Colonic mucosa (tissue), 4 donors: Measurements from ENCODE around the gene RABGGTB. TPM values are rescaled to one million over a fixed set of nuclear protein-coding genes. Genes with fewer than 3 reads are reported as not detected.
"Not testable (repeated sequence)": the region's sequence is repeated elsewhere in the genome, so short reads cannot be mapped to it uniquely, and the experiment has no call there.

Experiments used
- DNase-seq: peaks from one replicate; pipeline ENCODE4 v3.0.0-alpha.2; 2020
- H3K27ac ChIP-seq: fragments of 200-600 bp; one replicate; pipeline ENCODE4 v1.8.0; 2021
- H3K27me3 ChIP-seq: fragments of 200-600 bp; one replicate; pipeline ENCODE4 v1.8.0; 2021
- H3K36me3 ChIP-seq: fragments of 200-600 bp; one replicate; pipeline ENCODE4 v1.8.0; 2021
- H3K4me1 ChIP-seq: fragments of 200-600 bp; one replicate; pipeline ENCODE4 v1.8.0; 2021; ENCODE audit warnings: mild to moderate bottlenecking
- H3K4me3 ChIP-seq: fragments of 200-600 bp; one replicate; pipeline ENCODE4 v1.8.0; 2021
- H3K9ac ChIP-seq, 2 donors: one replicate each; pipeline ENCODE4 v1.7.0; 2013; ENCODE audit warnings: control low read depth in 2 of 2, low read depth in 2 of 2, low read length in 2 of 2
- H3K9me3 ChIP-seq: fragments of 200-600 bp; one replicate; pipeline ENCODE4 v1.8.0; 2021
- intact Hi-C: fragments of 100-400 bp; cut with DNase I; formaldehyde crosslinking; loops from one replicate; pipeline ENCODE4 v1.14.1; 2022
- total RNA-seq, 2 donors: library from RNA; stranded (reverse); fragmentation: NEBNext Ultra II Directional in 1 of 2; extraction: Animal tissue kit (Norgen Biotek cat#: 25700) in 1 of 2; gene quantifications; one replicate each; pipeline ENCODE4 v1.2.1, GENCODE V29; 2021
- TF ChIP-seq, protein P1 (sequence below): fragments of 200-600 bp; IDR thresholded peaks from one replicate; pipeline ENCODE4 v1.8.0; 2022; ENCODE audit warnings: antibody characterized with exemption, mild to moderate bottlenecking
- donor health status: healthy.
- donor health status: DM: no; HTN: no; CAD: no.
- donor health status: DM: no; HTN: no; CAD: no.

Gene RABGGTB
- total RNA-seq, 2 donors from 2014 or later, result 58.3 to 67.6 TPM

DNA sequence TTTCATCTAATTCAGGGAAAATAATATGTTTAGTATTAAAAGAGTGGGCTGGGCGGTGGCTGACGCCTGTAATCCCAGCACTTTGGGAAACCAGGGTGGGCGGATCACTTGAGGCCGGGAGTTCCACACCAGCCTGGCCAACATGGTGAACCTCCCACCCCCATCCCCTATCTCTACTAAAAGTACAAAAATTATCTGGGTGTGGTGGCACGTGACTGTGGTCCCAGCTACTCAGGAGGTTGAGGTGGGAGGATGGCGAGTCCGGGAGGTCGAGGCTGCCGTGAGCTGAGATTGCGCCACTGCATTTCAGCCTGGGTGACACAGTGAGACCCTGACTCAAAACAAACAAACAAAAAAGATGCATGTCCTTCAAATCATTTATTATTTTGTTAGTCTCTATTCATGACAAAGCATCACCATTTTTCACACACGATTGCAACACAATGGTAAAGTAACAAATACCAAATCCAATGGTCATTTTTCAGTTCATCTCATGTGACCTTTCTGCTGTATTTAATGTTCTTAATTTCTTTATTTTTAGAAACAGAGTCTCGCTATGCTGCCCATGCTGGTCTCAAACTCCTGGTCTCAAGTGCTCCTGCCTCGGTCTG, 11.7 kb downstream of the RABGGTB start:
- Histone ChIP-seq H3K27me3 (no peaks in the 10 kb centered on the region), H3K36me3 (peaks cover 10% of the 10 kb centered on the region), H3K4me3 (no peak overlapping the region), H3K9me3 (no peaks in the 10 kb centered on the region), H3K9ac (no peak overlapping the region), H3K4me1 (no peaks in the 10 kb centered on the region), H3K27ac (no peak overlapping the region)
- intact Hi-C loops, result no loop called here
- TF ChIP-seq, protein P1, sequence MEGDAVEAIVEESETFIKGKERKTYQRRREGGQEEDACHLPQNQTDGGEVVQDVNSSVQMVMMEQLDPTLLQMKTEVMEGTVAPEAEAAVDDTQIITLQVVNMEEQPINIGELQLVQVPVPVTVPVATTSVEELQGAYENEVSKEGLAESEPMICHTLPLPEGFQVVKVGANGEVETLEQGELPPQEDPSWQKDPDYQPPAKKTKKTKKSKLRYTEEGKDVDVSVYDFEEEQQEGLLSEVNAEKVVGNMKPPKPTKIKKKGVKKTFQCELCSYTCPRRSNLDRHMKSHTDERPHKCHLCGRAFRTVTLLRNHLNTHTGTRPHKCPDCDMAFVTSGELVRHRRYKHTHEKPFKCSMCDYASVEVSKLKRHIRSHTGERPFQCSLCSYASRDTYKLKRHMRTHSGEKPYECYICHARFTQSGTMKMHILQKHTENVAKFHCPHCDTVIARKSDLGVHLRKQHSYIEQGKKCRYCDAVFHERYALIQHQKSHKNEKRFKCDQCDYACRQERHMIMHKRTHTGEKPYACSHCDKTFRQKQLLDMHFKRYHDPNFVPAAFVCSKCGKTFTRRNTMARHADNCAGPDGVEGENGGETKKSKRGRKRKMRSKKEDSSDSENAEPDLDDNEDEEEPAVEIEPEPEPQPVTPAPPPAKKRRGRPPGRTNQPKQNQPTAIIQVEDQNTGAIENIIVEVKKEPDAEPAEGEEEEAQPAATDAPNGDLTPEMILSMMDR, result no peak
- no peak for DNase-seq

DNA sequence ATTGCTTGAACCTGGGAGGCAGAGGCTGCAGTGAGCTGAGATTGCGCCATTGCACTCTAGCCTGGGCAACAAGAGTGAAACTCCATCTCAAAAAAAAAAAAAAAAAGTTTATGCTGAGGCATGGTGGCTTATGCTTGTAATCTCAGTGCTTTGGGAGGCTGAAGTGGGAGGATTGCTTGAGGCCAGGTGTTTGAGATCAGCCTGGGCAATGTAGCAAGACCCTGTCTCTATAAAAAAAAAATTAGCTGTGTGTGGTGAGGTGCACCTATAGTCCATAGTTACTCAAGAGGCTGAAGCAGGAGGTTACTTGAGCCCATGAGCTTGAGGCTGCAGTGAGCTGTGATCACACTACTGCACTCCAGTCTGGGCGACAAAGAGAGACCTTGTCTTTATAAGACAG, 15.4 kb downstream of the RABGGTB start:
- H3K27ac ChIP-seq, H3K27me3 ChIP-seq, DNase-seq, H3K4me1 ChIP-seq, H3K4me3 ChIP-seq, H3K9ac ChIP-seq, intact Hi-C loops, H3K9me3 ChIP-seq, H3K36me3 ChIP-seq: not testable (repeated sequence)

DNA sequence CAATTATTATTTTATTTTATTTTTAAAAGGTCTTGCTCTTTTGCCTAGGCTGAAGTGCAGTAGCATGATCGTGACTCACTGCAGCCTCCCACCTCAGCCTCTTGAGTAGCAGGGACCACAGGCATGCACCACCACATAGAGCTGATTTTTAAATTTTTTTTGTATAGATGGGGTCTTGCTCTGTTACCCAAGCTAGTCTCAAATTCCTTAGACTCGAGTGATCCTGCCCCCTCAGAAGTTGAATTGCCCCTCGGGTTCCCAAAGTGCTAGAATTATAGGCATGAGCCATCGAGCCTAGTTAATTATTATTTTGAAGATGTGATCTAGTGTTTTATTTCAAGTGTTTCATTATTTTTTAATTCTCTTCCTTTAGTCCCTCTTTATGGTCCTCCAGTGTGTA, 22.9 kb downstream of the RABGGTB start:
- Histone ChIP-seq H3K9me3 (no peaks in the 10 kb centered on the region), H3K9ac (no peak overlapping the region), H3K36me3 (no peaks in the 10 kb centered on the region), H3K27ac (no peak overlapping the region), H3K4me3 (no peak overlapping the region), H3K4me1 (no peaks in the 10 kb centered on the region), H3K27me3 (no peaks in the 10 kb centered on the region)
- intact Hi-C loops, result no loop called here
- TF ChIP-seq, protein P1, result no peak
- no peak for DNase-seq

GRCh38 chr1:75810113-75810512, 24.1 kb downstream of the RABGGTB start:
- H3K36me3 ChIP-seq, H3K9me3 ChIP-seq, intact Hi-C loops, H3K4me1 ChIP-seq, H3K27me3 ChIP-seq, H3K27ac ChIP-seq, H3K9ac ChIP-seq, H3K4me3 ChIP-seq, DNase-seq: not testable (repeated sequence)

DNA sequence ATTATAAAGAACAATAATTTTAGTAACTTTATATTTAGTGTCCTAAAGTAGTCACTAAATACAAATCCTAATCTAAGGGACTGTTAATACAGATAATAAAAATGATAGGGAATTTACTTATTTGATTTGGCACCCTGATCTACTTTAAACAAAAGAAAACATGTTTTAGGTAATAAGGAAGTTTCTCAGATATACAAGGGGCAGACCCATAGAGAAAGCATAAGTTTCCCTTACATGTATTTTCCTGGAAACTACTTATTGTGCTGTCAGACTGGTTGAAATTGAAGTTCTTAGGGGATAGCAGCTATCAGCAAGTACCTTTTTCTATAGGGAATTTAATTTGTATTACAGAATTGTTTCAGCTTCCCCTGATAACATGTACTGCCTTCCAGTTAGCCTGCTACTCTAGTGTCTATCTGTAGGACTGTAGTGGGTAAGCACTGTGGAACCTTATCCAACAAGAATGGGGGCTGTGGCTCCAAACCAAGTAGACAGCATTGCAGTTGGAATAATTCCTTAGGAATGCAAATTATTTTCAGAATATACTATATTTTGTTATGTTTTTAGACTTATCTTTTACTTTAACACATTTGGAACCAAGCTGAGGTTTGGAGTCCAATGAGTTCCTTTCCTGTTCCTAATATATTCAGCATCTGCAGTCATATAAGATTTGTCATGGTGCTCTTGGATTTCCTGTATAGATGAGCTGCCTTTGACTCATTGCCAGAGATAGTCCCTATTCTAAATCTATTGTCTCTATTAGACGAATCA, 25.3 kb downstream of the RABGGTB start:
- TF ChIP-seq, protein P1, result no peak
- no peak overlapping the region for H3K4me3 ChIP-seq
- no peaks in the 10 kb centered on the region for H3K27me3 ChIP-seq
- H3K4me1 ChIP-seq, result no peaks in the 10 kb centered on the region
- DNase-seq, result no peak
- peak overlapping the region; percentile 6 for H3K27ac ChIP-seq
- intact Hi-C loops, result no loop called here
- no peaks in the 10 kb centered on the region for H3K9me3 ChIP-seq
- no peaks in the 10 kb centered on the region for H3K36me3 ChIP-seq
- no peak overlapping the region for H3K9ac ChIP-seq

DNA sequence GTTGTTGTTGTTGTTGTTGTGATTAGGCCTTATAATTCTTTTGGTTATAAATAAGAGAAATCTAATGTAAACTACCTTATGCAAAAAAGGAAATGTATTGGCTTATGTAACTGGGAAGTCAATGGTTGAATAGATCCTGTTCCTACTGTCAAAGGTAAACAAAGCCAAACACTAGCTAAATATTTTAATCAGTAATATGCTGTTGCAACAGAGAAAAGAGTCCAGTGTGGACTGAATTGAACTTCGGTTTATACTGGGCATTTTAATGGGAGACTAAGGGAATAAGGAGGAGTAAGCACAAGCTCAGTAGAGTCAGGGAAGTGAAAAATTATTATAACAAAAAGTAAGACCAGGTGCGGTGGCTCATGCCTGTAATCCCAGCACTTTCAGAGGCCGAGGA, 26.0 kb downstream of the RABGGTB start:
- H3K27me3 ChIP-seq, result no peaks in the 10 kb centered on the region
- H3K9ac ChIP-seq, result no peak overlapping the region
- TF ChIP-seq, protein P1, result no peak
- H3K4me1 ChIP-seq, result no peaks in the 10 kb centered on the region
- H3K27ac ChIP-seq, result no peak overlapping the region
- H3K36me3 ChIP-seq, result no peaks in the 10 kb centered on the region
- DNase-seq, result no peak
- no peak overlapping the region for H3K4me3 ChIP-seq
- intact Hi-C loops, result no loop called here
- H3K9me3 ChIP-seq, result no peaks in the 10 kb centered on the region

GRCh38 chr1:75823596-75823995, 37.5 kb downstream of the RABGGTB start:
- DNase-seq, H3K36me3 ChIP-seq, H3K4me1 ChIP-seq, H3K27me3 ChIP-seq, H3K9me3 ChIP-seq, H3K4me3 ChIP-seq, H3K9ac ChIP-seq, intact Hi-C loops, H3K27ac ChIP-seq: not testable (repeated sequence)
